HG02840 (cell line): ENCODE measurements around the gene CD2AP.
"Not testable (repeated sequence)": the region's sequence is repeated elsewhere in the genome, so short reads cannot be mapped to it uniquely, and the experiment has no call there.

ENCODE experiments used
- ATAC-seq: cut with Tn5 transposase; IDR thresholded peaks from one replicate; pipeline ENCODE4 v1.9.1; 2021; ENCODE audit warnings: mild to moderate bottlenecking, moderate library complexity, moderate number of reproducible peaks; ENCODE audit not compliant: unreplicated experiment, low FRiP score

CD2AP gene, protein sequence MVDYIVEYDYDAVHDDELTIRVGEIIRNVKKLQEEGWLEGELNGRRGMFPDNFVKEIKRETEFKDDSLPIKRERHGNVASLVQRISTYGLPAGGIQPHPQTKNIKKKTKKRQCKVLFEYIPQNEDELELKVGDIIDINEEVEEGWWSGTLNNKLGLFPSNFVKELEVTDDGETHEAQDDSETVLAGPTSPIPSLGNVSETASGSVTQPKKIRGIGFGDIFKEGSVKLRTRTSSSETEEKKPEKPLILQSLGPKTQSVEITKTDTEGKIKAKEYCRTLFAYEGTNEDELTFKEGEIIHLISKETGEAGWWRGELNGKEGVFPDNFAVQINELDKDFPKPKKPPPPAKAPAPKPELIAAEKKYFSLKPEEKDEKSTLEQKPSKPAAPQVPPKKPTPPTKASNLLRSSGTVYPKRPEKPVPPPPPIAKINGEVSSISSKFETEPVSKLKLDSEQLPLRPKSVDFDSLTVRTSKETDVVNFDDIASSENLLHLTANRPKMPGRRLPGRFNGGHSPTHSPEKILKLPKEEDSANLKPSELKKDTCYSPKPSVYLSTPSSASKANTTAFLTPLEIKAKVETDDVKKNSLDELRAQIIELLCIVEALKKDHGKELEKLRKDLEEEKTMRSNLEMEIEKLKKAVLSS

DNA sequence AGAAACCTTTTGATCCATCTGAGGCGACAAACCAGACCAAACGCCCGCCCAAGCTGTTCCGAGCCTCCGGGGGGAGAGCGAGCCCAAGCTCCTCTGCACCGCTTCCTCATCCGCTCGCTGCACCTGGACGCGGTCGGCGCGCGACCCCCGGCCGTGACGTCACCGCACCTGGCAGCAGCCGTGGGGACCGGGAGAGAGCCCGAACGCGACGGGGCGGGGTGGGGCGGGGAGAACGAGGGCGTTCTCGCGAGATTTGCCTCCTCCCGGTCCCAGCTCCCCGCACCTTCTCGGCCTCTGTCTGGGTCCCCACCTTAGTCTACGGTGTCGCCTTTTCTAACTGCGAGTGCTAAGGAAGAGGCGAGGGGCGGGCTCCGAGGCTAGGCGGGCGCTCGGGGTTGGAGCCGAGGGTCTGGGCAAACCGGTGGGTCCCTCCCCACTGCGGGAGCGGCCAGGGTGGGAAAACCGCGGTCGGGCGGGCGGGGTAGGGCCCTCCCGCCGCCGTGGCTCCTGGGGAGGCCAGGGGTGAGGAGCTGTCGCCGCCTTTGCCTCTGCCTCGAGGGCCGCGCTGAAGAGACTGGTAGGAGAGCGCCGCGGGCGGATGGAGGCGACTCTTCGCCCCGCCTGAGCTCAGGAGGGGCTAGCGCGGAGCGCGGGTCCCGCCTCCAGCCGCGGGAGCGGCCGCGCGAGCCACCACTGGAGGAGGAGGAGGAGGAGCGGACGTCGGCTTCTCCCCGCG lies at the start of gene CD2AP:
CD2AP (plus strand) TSS at position 293 of the 736 bp plus-strand sequence. CDS start 456 bp downstream, outside the sequence.
- peak; percentile 81 for ATAC-seq

DNA sequence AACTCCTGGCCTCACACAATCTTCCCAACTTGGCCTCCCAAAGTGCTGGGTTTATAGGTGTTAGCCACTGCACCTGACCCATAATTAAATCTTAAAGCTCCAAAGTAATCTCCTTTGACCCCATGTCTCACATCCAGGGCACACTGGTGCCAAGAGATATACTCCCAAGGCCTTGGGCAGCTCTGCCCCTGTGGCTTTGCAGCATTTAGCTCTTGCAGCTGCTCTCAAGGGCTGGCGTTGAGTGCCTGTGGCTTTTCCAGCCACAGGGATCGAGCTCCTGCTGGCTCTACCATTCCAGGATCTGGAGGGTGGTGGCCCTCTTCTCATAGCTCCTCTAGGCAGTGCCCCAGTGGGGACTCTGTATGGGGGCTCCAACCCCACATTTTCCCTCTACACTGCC lies 49.3 kb upstream of the CD2AP start:
- no peak for ATAC-seq

DNA sequence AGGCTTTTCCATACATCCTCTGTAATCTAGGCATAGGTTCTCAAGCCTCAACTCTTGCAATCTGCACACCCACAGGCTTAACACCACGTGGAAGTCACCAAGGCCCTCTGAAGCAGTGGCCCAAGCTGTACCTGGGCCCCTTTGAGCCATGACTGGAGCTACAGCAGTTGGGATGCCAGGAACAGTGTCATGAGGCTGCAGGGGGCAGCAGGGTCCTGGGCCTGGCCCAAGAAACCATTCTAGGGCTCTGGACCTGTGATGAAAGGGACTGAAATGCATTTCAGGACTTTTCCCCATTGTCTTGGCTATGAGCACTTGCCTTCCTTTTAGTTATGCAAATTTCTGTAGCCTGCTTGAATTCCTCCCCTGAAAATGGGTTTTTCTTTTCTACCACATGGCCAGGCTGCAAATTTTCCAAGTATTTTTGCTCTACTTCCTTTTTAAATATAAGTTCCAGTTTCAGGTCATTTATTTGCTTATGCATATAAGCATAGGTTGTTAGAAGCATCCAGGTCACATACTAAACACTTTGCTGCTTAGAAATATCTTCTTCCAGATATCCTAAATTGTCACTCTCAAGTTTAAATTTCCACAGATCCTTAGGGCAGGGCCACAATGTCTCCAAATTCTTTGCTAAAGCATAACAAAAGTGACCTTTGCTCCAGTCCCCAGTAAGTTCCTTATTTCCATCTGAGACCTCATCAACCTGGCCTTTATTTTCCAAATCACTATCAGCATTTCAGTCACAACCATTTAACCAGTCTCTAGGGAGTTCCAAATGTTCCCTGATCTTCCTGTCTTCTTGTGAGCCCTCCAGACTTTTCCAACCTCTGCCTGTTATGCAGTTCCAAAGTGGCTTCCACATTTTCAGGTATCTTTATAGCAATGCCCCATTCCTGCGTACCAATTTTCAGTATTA lies 48.6 kb upstream of the CD2AP start:
- no peak for ATAC-seq

DNA sequence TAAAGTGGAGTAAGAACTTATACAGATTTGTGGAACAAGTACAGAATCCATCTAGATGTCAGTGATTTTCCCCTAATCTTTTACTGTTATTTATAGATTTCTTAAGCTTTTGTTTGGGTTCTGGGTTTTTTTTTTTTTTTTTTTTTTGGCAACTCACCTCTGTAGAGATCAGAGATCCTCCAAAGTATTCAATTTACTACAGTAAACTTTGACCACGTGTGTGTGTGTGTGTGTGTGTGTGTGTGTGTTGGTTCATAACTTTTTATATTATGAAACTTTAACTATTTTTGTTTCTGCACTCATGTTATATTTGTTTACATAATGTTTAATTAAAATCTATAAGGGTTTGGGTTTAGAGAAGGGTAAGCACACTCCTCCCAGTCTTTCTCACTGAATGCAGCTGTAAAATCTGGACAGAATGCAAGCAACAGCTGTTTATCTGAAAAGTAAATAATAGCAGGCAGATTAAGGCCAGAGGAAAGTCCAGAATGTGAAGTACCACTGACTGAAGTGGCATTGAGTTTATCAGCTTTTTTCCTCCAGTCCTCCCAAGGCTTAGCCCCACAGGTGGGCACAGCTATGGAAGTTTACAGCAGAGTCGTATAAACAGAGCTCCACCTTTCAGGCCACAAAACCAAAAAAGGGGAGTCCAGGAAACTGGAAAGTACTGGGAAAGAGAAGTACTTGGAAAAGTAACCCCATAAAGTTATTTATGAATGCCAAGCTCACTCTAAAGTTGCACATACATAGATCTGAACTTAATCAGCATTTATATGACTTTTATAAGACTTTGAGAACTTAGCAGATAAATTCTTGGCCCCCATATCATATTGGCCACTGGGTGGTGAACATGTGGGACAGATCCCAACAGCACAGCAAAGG lies 43.0 kb upstream of the CD2AP start:
- ATAC-seq: no peak

DNA sequence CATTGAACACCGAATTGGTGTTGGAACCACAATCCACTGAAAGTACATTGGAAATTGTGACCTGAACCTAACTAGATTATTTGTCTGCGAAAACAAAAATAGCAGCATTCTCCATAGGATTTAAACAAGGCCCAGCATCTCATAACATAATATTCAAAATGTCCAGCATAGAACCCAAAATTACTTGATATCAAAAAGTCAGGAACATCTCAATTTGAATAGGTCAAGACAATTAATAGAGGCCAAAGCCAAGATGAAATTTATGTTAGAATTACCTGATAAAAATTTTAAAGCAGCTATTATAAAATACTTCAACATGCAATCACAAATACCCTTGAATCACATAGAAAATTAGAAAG lies 42.4 kb upstream of the CD2AP start:
- ATAC-seq: no peak

DNA sequence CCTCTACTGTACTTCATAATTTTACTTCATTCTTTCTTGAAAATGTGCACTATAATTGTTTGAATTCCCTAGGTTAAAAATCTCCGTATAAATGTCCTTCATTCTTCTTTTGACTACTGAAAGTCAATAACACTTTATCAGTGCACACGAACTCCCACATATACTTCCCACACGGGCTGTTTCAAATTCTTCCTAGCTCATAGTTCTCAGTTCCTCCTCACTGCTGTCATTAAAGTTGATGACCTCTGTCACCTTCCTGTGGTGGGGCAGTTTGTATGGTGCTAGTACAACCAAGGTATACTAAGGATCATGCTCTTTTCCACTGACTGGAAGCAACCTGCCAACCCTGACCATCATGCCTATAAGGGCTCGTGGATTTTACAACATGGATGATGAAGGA lies 40.0 kb upstream of the CD2AP start:
- ATAC-seq: peak; percentile 49

DNA sequence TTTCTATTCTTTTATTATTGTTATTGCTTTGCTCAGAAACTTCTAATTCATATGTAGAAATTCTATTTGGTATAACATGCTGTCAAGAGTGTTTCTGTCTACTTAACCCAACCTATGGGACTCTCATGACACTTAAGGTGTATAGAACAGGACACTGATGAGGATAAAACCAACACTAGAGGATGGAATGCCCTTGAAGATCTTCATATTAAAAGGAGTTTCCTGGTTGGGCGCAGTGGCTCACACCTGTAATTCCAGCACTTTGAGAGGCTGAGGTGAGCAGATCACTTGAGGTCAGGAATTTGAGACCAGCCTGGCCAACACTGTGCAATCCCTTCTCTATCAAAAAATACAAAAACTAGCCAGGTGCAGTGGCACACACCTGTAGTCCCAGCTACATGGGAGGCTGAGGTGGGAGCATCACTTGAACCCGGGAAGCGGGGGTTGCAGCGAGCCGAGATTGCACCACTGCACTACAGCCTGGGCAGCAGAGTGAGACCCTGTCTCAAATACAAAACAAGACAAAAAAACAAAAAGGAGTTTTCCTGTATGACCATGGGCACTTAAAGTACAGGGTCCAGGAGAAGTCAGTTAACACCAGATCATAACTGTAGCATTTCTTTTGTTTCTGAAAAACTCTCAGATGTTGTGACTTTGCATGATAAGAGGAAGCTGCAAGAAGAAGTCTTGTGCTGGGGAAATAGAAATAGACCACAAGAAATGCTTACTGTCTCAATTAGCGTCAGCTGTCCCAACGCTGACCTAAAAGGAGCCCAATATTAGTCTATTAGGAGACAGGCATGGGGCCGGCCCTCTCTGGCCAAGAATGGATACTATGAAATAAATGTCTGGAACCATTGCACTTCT lies 38.9 kb upstream of the CD2AP start:
- peak; percentile 86 for ATAC-seq

DNA sequence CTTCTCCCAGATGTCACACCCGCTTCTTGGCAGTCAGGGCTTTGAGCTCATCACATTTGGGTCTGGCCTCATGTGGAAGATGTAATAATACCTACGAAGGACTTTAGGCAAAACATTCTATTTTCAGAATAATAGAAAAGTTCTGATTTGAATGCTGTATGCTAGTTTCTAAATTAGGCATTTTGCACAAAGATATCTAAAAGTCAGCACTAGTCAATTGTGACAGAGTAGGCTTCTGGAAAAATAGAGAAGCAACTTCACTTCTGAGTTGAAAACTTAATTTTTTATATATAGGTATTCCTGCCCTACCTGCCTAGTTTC lies 38.3 kb upstream of the CD2AP start:
- no peak for ATAC-seq

DNA sequence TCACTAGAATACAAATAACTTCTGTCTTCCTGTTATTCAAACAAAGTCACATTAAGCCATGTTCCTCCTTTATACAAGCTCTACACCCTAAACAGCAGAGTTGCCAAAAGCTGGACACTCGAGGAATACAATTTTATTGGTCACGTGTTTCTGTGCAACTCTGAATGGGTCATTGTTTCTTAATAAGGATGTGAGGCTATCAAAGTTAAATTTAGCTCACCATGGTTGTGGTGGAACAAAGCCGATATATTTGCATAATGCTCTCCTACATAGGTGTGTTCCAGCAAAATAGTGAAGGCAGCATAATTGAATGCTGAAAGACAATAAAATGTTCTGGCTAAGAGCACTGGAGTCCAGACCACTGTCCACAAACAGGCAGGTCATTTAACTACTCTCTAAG lies 36.9 kb upstream of the CD2AP start:
- ATAC-seq: peak; percentile 44

DNA sequence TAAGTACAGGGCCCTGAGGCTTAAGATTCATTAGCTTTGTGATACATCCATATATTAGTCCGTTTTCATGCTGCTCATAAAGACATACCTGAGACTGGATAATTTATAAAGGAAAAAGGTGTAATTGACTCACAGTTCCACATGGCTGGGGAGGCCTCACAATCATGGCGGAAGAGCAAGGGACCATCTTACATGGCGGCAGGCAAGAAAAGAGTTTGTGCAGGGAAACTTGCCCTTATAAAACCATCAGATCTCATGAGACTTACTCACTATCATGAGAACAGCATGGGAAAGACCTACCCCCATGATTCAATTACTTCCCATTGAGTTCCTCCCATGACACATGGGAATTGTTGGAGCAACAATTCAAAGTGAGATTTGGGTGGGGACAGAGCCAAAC lies 32.6 kb upstream of the CD2AP start:
- not testable (repeated sequence) for ATAC-seq

DNA sequence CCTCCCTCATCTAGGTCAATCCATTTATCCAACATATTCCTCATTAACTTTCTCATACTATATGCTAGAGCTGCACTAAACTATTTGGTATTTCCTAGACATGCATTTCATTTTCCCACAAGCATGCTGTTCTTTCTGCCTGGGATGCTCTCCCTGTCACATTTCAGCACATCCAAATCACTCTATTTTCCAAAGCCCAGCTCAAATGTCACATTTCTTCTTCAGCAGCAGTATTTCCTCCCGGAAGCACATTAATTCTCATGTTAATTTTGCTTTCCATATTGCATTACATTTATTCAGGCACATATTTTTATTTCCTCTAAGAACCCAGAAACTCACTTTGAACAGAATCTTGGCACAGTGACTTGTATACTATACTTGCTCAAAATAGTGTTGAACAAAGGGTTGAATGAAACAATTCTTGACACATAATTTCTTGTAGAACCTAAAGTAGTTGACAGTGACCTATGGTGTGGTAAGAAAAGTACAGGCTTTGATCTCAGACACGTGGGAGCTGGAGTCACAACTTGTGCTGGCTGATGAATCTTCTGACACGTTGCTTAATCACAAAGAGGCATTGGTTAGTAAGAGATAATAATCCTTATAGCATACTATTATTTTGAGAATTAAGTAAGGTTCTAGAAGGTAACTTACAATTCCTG lies 30.8 kb upstream of the CD2AP start:
- ATAC-seq: no peak

DNA sequence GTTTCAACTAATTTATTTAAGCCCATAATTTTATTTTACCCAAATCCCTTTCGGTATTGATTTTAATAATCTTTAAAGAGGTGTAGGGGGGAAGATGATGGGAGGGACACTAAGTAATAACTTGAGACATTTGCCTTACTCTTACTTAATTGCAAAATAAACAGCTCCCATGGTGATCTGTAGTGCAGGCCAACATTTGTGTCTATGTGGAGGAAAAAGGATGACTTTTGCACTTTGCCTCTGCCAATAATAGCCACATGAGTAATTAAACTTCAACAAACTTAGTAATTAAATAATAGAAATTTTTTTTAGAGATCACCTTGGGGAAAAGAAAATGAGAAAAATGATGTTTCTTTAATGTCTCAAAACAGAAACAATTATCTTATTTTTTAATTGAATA lies 29.9 kb upstream of the CD2AP start:
- ATAC-seq: no peak

DNA sequence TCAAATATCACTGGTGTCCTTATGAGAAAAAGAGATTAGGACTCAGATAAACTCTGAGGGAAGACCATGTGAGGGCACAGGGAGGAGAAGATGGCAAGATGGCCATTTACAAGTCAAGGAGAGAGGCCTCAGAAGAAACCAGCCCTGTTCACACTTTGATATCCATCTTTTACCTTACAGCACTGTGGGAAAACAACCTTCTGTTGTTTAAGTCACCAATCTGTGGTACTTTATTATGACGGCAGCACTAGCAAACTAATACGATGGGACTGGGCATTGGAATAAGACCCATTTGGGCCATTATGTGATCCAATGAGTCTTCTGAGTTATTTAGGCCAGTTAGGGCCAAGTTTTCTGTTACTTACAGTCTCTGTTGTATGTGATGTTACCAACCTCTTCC lies 26.4 kb upstream of the CD2AP start:
- no peak for ATAC-seq

DNA sequence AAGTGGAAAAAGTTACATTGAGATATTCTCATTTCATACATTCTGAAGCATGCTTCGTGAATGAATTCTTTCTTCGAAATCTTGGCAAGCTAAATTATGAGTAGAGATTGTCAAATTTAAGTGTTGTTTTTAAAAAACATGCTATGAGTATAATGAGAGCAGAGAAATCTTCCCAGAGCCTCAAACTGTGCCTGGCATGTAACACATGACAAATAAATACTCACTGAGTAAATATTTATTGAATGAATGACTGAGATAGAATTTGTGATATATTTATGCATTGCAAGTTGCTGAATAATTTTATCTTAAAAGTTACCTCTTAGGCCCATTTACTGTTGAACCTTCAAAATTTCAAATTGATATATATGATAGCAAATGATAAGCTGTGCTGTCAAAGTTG lies 24.7 kb upstream of the CD2AP start:
- ATAC-seq: no peak

DNA sequence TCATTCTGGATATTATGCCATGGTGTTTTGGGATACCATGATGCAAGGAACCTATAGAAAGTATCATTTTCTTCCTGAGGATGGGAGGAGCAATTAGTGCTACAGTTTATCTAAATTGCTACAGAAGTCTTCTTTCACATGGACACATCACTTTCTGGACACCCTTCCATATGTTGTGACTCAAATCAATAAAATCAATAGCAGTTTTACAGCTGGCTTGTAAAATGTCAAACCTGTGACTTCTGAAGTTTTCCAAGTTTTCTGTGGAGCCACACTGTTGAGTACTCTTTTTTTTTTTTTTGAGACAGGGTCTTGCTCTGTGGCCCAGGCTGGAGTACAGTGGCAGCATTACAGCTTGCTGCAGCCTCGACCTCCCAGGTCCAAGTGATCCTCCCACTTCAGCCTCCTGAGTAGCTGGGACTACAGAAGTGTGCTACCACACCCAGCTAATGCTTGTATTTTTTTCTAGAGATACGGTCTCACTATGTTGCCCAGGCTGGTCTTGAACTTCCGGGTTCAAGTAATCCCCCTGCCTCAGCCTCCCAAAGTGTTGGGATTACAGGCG lies 24.1 kb upstream of the CD2AP start:
- no peak for ATAC-seq

DNA sequence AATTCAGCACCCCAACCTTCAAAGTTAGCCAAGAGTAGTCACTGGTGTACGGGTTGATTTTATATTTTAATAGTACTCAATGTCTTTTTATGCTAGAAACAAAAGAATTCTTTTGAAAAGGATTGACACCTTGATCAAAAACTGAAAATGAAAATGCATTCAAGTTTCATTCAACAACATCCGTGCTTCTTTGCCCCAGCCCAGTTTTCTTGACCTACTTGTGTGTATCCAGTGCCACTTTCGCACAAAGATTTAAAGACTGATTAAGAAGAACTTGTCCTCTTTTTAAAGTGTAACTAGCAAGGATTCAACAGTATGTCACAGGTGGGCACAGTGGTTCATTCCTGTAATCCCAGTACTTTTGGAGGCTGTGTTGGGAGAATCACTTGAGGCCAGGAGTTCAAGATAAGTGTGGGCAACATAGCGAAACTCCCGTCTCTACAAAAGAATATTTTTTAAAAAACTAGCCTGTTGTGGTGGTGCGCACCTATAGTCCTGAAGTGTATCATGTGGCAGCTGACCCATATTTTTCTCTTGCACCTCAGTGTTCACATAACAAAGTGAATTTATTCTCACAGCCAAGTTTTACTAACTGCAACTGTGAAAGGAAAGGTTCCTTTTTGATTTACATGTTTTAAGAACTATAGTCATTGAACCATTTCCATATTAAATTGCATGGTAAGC lies 22.7 kb upstream of the CD2AP start:
- ATAC-seq: no peak

DNA sequence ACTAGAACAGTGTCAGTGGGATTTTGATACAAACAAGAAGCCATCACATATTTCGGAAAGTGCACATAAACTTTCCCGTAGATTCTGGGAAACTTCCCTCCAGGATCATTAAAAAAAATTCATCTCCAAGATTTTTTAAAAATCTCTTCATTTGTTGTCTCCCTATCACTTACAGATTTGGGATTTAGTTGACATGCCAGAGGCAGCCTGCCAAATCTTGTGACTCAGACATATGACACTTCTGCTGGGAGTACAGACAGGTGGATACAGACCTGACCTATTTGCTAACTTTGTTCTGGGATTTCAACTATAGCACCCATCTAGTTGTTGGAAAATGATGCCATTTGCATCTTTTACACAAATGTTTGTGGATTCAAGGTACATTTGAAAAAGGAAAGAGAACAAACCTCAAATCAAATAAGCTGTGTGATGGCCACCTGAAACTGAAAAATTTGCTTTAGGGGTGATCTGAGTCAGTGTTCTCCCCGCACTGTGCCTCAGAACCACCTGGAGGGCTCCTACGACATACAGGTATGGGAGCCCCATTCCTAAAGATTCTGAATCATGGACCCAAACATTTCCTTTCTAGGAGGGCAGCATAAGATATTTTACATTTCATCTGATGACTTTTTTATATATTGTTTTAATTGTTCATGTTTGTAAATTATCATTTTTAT lies 21.9 kb upstream of the CD2AP start:
- ATAC-seq: peak; percentile 76
